GM12874 (cell line): ENCODE data around the gene TBC1D7.

Experiments used
- TF ChIP-seq, protein P1 (sequence below): IDR thresholded peaks from 2 replicates; pipeline ENCODE4 v1.5.1; 2011; ENCODE audit warnings: low read depth, mild to moderate bottlenecking, control low read depth, low read length, moderate library complexity; ENCODE audit not compliant: insufficient read depth

Gene TBC1D7

DNA sequence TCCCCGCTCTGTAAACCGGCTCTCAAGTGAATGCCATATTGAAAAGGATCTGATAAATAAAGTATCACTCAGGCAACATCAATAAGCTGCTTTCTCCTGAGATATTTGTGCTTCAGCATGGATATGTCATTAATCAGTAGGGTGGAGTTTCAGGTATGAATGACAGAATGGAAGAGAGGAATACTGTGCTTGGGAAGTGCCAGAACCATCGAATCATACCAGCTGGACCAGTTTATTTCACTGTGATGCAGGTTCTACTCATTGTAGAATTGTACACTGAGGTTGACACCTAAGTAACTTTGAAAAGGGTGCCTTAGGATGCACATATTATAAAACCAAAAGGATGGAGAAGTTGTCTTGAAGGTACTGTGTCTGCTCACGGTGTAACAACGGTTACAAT, 17.9 kb upstream of the TBC1D7 start:
- TF ChIP-seq, protein P1, sequence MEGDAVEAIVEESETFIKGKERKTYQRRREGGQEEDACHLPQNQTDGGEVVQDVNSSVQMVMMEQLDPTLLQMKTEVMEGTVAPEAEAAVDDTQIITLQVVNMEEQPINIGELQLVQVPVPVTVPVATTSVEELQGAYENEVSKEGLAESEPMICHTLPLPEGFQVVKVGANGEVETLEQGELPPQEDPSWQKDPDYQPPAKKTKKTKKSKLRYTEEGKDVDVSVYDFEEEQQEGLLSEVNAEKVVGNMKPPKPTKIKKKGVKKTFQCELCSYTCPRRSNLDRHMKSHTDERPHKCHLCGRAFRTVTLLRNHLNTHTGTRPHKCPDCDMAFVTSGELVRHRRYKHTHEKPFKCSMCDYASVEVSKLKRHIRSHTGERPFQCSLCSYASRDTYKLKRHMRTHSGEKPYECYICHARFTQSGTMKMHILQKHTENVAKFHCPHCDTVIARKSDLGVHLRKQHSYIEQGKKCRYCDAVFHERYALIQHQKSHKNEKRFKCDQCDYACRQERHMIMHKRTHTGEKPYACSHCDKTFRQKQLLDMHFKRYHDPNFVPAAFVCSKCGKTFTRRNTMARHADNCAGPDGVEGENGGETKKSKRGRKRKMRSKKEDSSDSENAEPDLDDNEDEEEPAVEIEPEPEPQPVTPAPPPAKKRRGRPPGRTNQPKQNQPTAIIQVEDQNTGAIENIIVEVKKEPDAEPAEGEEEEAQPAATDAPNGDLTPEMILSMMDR = no peak

DNA sequence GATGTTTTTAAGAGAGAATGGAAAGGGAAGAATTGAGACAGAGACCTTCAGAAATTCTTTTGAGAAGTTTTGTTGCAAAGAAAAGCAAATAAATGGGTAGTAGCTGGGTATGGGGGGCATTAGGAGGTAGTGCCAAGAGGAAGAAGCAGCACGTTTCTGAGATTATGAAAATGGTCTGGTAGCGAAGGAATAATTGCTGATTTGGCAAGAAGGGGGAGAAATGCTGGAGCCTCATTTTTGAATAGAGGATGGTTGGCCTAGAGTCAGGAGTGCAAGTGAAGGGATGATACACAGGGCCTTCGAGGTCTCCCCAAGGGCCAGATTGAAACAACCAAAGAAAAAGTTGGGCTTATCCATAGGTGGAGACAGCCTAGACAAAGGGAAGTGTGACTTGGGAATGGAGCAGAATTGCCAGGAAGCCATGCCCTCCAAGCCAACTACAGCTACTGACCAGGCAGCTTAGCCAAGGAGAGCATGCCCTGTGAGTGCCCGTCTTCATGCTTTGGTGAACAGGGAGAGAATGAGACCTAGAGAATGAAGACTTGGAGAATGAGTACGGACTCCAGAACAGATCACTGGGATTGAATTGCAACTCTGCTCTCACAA, 14.2 kb upstream of the TBC1D7 start:
- TF ChIP-seq, protein P1 = no peak

DNA sequence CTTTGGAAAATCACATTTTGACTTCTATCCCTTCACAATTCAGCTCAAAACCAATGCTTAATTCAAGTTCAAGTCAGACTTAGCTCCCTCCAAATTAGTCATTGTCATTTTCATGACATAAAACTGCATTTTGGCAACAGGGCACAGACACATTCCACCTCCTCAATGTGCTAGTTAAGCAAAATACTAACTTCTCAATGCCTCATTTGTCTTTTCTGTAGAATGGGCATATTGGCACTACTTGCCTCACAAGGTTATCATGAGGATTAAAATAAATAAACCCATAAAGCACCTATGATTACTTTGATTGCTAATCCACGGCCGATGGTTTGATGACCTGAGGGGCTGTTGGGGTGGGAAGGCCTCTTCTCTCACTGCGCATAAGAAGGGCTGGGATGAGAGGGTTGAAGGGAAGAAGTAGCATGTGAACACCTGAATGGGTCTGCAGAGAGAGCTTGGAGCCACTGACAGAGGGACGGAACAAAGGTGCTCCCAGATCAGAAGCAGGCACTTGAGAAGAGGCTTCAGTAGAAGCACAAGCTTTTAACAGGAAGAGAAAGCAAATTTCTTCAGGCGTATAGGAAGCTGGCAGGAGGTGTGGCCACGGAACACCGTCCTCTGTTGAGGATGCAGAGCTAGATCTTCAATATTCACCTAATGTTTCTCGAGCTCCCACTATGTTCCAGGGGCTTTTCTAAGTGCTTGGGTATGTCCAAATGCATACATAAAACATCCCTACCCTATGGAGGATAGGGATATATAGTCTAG, 11.7 kb upstream of the TBC1D7 start:
- TF ChIP-seq, protein P1 = no peak

DNA sequence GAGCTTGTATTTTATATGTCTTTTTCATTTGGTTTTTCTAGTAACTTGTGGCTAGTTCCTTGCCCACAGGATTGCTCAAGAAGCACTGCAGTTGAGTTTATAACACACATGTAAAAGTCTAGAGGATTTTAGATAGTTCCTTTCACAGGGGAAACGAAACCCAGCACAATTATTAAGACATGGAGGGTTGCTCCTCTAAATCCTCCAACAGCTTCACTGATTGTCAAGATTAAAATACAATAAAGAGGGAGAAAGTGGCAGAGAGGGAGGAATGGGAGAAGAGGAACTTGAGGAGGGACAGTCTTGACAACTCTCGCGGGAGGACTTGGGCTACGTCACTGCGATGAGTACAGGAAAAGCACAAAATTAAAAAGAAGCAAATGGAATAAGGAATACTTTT, 9.7 kb upstream of the TBC1D7 start:
- TF ChIP-seq, protein P1 = no peak

DNA sequence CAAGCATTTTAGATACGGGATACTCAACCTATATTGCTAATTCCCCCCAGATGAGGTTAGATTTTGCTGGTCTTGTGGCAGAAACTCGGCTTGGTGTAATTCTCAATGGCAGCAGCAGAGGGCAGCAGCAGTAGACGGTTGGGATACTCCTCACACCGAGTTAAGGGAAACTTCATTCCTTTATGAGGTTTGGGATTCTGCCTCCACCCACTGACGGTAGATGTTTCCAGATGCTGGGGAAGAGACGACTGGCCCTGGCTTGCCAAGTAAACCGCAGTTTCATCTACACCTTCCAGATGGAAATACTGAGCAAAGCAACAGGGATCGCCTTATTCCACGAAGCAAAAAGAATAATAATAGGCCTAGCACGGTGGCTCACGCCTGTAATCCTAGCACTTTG, 8.2 kb upstream of the TBC1D7 start:
- TF ChIP-seq, protein P1 = peak; percentile 85

DNA sequence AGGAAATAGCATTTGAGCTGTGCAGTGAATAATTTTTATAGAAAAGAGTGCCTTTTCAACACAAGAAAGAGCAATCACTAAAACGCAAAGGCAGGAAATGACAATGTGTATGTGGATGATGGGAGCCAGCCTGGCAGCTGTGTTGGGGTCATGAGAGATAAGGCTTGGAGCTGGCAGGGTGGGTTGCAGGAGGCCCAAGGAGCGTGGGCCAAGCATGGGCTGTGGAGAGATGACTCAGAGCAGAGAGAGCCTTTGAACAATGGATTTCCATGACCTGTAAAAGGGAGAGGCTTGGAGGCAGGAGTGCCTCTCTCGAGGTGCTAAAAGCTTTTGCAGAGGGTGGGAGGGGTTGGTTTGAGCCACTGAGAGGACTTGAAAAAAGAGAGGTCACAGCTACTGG, 6.6 kb upstream of the TBC1D7 start:
- TF ChIP-seq, protein P1 = no peak

DNA sequence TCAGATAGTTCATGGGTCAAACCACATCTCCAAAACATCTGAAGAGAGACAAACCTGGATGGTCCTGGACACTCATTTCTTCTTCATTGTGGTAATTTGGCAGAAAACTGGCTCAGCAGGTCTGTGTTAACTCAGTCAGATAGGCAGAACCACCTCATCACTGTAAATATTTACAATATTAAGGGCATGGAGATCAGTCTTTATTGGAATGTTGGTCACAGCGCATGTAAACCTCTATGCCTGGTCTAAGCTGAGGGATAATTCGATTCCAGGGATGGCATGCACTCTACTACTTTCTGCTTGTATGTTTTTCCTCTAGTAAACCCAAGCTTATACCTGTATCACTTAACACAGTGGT, 4.0 kb upstream of the TBC1D7 start:
- TF ChIP-seq, protein P1 = no peak
